Suprapubic skin (tissue), 4 donors: ENCODE results near the gene MAP7.

Experiments used
- CTCF ChIP-seq, 2 donors: fragments of 200-600 bp in 1 of 2; fragments of 450-650 bp in 1 of 2; sonication (generic) in 1 of 2; IDR thresholded peaks; one replicate each; pipeline ENCODE4 v1.5.1; 2016 to 2019; ENCODE audit warnings: antibody characterized with exemption in 2 of 2, mild to moderate bottlenecking in 1 of 2, moderate library complexity in 1 of 2
- EP300 ChIP-seq: sonication (generic); formaldehyde crosslinking; IDR thresholded peaks from one replicate; pipeline ENCODE4 v1.6.1; 2017; ENCODE audit warnings: antibody characterized with exemption
- POLR2AphosphoS5 ChIP-seq, 3 donors: sonication (generic); formaldehyde crosslinking; IDR thresholded peaks; one replicate each; pipeline ENCODE4 v1.6.1; 2017; ENCODE audit warnings: antibody characterized with exemption in 3 of 3

GRCh38 chr6:136587527-136587926 lies 37.3 kb upstream of the MAP7 start:
- no peak for TF ChIP-seq EP300
- no peak for TF ChIP-seq CTCF (IDR thresholded peaks at IDR 0.05)
- no peak for TF ChIP-seq POLR2AphosphoS5 (IDR thresholded peaks at IDR 0.05)
